Renal pelvis (tissue), 4 donors: ENCODE data around the gene PRR23B. TPM values are rescaled to one million over a fixed set of nuclear protein-coding genes. Genes with fewer than 3 reads are reported as not detected.

Experiments
- DNase-seq: peaks from one replicate; pipeline ENCODE4 v3.0.0-alpha.2; 2013
- polyA plus RNA-seq, 3 donors: library from polyadenylated mRNA; unstranded; fragments of 120-200 nt; gene quantifications; one replicate each; pipeline ENCODE4 v1.2.1, GENCODE V29; 2013; ENCODE audit not compliant: insufficient read length in 3 of 3

The PRR23B gene
- polyA plus RNA-seq, 3 donors, result not detected

- no peak for DNase-seq
Measured at GRCh38 chr3:138975351-138975750, 45.4 kb downstream of the PRR23B start.

GRCh38 chr3:138974462-138974861, 46.3 kb downstream of the PRR23B start:
- no peak for DNase-seq

DNA sequence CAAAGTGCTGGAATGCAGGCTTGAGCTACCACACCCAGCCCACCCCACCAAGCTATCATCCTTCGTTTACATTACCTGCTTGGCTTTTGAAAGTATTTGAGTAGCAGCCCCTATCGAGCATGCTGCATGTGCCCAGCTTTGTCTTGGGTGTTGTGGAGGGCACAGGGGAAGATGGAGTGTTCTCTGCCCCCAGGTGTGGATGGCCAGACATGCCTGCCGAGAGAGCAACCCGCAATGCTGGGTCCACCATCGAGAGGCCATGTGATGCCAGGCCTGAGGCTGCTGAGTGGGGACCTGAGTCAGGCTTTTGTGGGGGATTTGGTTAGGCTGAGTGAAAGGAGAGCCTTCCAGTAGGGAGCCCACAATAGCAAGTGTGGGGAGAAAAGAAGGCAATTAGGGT, 47.8 kb downstream of the PRR23B start:
- DNase-seq, result no peak

- DNase-seq, result no peak
Measured at GRCh38 chr3:138971766-138972320, 48.9 kb downstream of the PRR23B start.

Other genes with a start within 250 kb of the PRR23B start
- gene PIK3CB, start 186.0 kb downstream of the PRR23B start, polyA plus RNA-seq, result 10 to 100 TPM; 25.2 to 37.3 (median 29.4) TPM
- gene FOXL2, start 73.8 kb downstream of the PRR23B start, polyA plus RNA-seq, result under 1 TPM in 1 of 3 donors, not detected in 2; 0.03 TPM
- gene FOXL2NB, start 73.7 kb downstream of the PRR23B start, polyA plus RNA-seq, result under 1 TPM in 1 of 3 donors, not detected in 2; 0.03 TPM
- gene PRR23A, start 14.7 kb downstream of the PRR23B start, polyA plus RNA-seq, result not detected
- under 1 TPM in 1 of 3 donors, not detected in 2; 0.04 TPM for gene PRR23C, start 24.0 kb upstream of the PRR23B start, polyA plus RNA-seq